RWPE1 (cell line): ENCODE results near the gene LCP1.
A peak's percentile ranks its signal among the peaks of the same experiment; 100 is the strongest.
"Not testable (repeated sequence)": the region's sequence is repeated elsewhere in the genome, so short reads cannot be mapped to it uniquely, and the experiment has no call there.

ENCODE experiments used
- CTCF ChIA-PET: fragments of 350-600 bp; sonication (Branson Sonifier 250); formaldehyde crosslinking; extraction: SDS; loops from one replicate; lab custom pipeline; 2021; lab: Yijun Ruan, JAX
- POLR2A ChIA-PET: fragments of 400-600 bp; formaldehyde crosslinking; extraction: SDS; loops from one replicate; lab custom pipeline; 2020; ENCODE audit warnings: antibody characterized with exemption; ENCODE audit not compliant: low non-redundant PET; lab: Yijun Ruan, JAX
- DNase-seq: peaks from one replicate; pipeline ENCODE4 v3.0.0; 2012; ENCODE audit warnings: low spot score
- H3K27ac ChIP-seq: fragments of 450-650 bp; 2 replicates; pipeline ENCODE4 v1.5.1; 2017
- CTCF ChIP-seq: fragments of 450-650 bp; conservative IDR thresholded peaks from 2 replicates; pipeline ENCODE4 v1.5.1; 2017; ENCODE audit warnings: low read depth, mild to moderate bottlenecking

The LCP1 gene

GRCh38 chr13:46166224-46166584 lies 15.8 kb downstream of the LCP1 start:
- TF ChIP-seq CTCF, result no peak
- ChIA-PET POLR2A (no interaction called here), CTCF (no interaction called here)
- DNase-seq, result no peak
- H3K27ac ChIP-seq, result no peak overlapping the region

GRCh38 chr13:46165485-46166223 lies 16.3 kb downstream of the LCP1 start:
- ChIA-PET CTCF (no interaction called here), POLR2A (no interaction called here)
- TF ChIP-seq CTCF, result no peak
- no peak overlapping the region for H3K27ac ChIP-seq
- DNase-seq, result no peak

- ChIA-PET POLR2A (no interaction called here), CTCF (no interaction called here)
- DNase-seq, result no peak
- TF ChIP-seq CTCF, result no peak
- H3K27ac ChIP-seq, result no peak overlapping the region
These were observed 17.3 kb downstream of the LCP1 start for GRCh38 chr13:46164661-46165060.

GRCh38 chr13:46162741-46163140 lies 19.2 kb downstream of the LCP1 start:
- POLR2A ChIA-PET, DNase-seq, H3K27ac ChIP-seq: not testable (repeated sequence)
- CTCF ChIA-PET, result interaction anchor here (0.7 kb wide), 1 partner anchor 142 kb away, joined by 3 read pairs; no protein-coding TSS in a partner anchor

GRCh38 chr13:46160471-46161066 lies 21.4 kb downstream of the LCP1 start:
- TF ChIP-seq CTCF, result peak; percentile 83
- CTCF ChIA-PET, result interaction anchor here (0.6 to 2.0 kb wide), 11 partner anchors 11 to 554 kb away, joined by 3 to 12 read pairs (median 6); no protein-coding TSS in a partner anchor
- no peak overlapping the region for H3K27ac ChIP-seq
- POLR2A ChIA-PET, result no interaction called here
- DNase-seq, result peak; percentile 50

GRCh38 chr13:46160065-46160464 lies 21.9 kb downstream of the LCP1 start:
- no peak for TF ChIP-seq CTCF
- POLR2A ChIA-PET, result no interaction called here
- no peak overlapping the region for H3K27ac ChIP-seq
- CTCF ChIA-PET, result interaction anchor here (0.6 to 2.0 kb wide), 10 partner anchors 10 to 553 kb away, joined by 3 to 12 read pairs (median 6); no protein-coding TSS in a partner anchor
- DNase-seq, result no peak

- POLR2A ChIA-PET, result no interaction called here
- no peak for TF ChIP-seq CTCF
- no peak overlapping the region for H3K27ac ChIP-seq
- DNase-seq, result no peak
- CTCF ChIA-PET, result interaction anchor here (1.4 to 1.9 kb wide), 2 partner anchors 9 to 162 kb away, joined by 6 to 7 read pairs; no protein-coding TSS in a partner anchor
These were observed 23.0 kb downstream of the LCP1 start for GRCh38 chr13:46158983-46159382.
